NCI-H1694 (cell line): ENCODE measurements around the gene CIB4.

Experiments
- DNase-seq: peaks from one replicate; lab custom pipeline; 2025; lab: John Stamatoyannopoulos, UW

CIB4 gene

GRCh38 chr2:26621469-26622199, 19.5 kb downstream of the CIB4 start:
- DNase-seq, result no peak

GRCh38 chr2:26620031-26620605, 21.0 kb downstream of the CIB4 start:
- no peak for DNase-seq

GRCh38 chr2:26619521-26619951, 21.6 kb downstream of the CIB4 start:
- no peak for DNase-seq

GRCh38 chr2:26619096-26619495, 22.1 kb downstream of the CIB4 start:
- no peak for DNase-seq

GRCh38 chr2:26618611-26619010, 22.6 kb downstream of the CIB4 start:
- no peak for DNase-seq

GRCh38 chr2:26617588-26618083, 23.5 kb downstream of the CIB4 start:
- no peak for DNase-seq

- no peak for DNase-seq
Measured at GRCh38 chr2:26616706-26617587, 24.2 kb downstream of the CIB4 start.

- peak; percentile 91 for DNase-seq
Measured at GRCh38 chr2:26615860-26616705, 25.1 kb downstream of the CIB4 start.

- no peak for DNase-seq
Measured at GRCh38 chr2:26615336-26615859, 25.8 kb downstream of the CIB4 start.

GRCh38 chr2:26614216-26615138, 26.7 kb downstream of the CIB4 start:
- DNase-seq, result no peak

- no peak for DNase-seq
Measured at GRCh38 chr2:26613241-26614215, 27.6 kb downstream of the CIB4 start.

- no peak for DNase-seq
Measured at GRCh38 chr2:26612522-26613240, 28.5 kb downstream of the CIB4 start.

- no peak for DNase-seq
Measured at GRCh38 chr2:26612034-26612433, 29.1 kb downstream of the CIB4 start.

GRCh38 chr2:26610504-26611335, 30.4 kb downstream of the CIB4 start:
- no peak for DNase-seq

- DNase-seq, result peak; percentile 43
Measured at GRCh38 chr2:26609839-26610277, 31.3 kb downstream of the CIB4 start.

GRCh38 chr2:26609205-26609631, 31.9 kb downstream of the CIB4 start:
- no peak for DNase-seq

GRCh38 chr2:26608557-26608956, 32.6 kb downstream of the CIB4 start:
- DNase-seq, result no peak
